Retinal pigment epithelial cell (primary cell): ENCODE data around the gene MBD3L1.
A peak's percentile ranks its signal among the peaks of the same experiment; 100 is the strongest.

Experiments used
- DNase-seq: peaks from one replicate; pipeline ENCODE4 v3.0.0-alpha.2; 2010; ENCODE audit warnings: low read depth
- H3K4me3 ChIP-seq: 2 replicates; pipeline ENCODE4 v1.5.1; 2011; ENCODE audit warnings: mild to moderate bottlenecking, low read length, control low read depth, moderate library complexity
- TF ChIP-seq, protein P1 (sequence below): conservative IDR thresholded peaks from 2 replicates; pipeline ENCODE4 v1.5.1; 2011; ENCODE audit warnings: low read depth, low read length, control low read depth, inconsistent platforms

The MBD3L1 gene

DNA sequence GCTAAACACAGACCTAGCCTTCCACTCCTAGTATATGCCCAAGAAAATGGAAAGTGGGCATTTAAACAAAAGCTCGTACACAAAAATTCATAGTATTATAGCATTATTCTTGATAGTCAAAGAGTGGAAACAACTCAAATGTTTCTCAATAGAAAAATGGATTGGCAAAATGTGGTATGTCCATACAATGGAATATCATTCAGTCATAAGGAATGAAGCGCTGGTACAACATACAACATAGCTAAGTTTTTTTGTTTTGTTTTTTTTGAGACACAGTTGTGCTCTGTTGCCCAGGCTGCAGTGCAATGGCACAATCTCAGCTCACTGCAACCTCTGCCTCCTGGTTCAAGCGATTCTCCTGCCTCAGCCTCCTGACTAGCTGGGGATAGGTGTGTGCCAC lies 11.9 kb upstream of the MBD3L1 start:
- no peak overlapping the region for H3K4me3 ChIP-seq
- no peak for DNase-seq
- TF ChIP-seq, protein P1, sequence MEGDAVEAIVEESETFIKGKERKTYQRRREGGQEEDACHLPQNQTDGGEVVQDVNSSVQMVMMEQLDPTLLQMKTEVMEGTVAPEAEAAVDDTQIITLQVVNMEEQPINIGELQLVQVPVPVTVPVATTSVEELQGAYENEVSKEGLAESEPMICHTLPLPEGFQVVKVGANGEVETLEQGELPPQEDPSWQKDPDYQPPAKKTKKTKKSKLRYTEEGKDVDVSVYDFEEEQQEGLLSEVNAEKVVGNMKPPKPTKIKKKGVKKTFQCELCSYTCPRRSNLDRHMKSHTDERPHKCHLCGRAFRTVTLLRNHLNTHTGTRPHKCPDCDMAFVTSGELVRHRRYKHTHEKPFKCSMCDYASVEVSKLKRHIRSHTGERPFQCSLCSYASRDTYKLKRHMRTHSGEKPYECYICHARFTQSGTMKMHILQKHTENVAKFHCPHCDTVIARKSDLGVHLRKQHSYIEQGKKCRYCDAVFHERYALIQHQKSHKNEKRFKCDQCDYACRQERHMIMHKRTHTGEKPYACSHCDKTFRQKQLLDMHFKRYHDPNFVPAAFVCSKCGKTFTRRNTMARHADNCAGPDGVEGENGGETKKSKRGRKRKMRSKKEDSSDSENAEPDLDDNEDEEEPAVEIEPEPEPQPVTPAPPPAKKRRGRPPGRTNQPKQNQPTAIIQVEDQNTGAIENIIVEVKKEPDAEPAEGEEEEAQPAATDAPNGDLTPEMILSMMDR: no peak

DNA sequence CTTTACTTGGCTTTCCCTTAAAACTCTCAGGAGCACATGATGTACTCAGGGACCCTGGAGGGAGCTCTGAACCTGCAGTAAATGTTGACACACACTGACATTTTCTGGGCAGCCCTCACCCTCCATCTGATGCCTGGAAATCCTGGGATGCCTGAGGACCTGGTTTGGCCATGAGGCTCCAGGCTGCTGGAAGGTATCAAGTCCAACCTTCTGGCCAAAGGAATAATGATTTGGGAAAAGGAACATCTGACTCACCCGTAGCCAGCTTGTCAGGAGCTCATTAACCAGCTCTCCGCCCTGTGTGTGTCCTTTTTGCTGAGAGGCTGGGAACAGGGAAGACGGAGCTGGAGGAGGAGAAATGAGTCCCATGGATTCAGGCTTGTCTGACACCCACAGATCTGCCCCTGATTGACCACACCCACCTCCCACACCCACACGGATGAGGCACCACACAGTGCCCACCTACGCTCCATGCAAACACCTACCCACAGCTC lies 10.4 kb upstream of the MBD3L1 start:
- TF ChIP-seq, protein P1: no peak
- no peak for DNase-seq
- no peak overlapping the region for H3K4me3 ChIP-seq

DNA sequence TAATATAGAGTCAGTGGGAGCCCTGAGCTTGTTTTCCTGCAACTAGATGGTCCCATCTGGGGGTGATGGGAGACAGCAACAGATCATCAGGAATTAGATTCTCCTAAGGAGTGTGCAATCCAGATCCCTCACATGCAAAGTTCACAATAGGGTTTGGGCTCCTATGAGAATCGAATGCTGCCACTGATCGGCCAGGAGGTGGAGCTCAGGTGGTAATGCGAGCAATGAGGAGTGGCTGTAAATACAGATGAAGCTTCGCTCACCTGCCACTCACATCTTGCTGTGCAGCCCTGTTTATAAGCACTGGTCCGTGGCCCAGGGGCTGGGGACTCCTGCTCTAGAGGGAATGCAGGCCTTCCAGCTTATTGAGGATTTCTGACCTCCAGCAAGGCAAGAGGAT lies 5.8 kb upstream of the MBD3L1 start:
- DNase-seq: no peak
- no peak overlapping the region for H3K4me3 ChIP-seq
- TF ChIP-seq, protein P1: no peak

DNA sequence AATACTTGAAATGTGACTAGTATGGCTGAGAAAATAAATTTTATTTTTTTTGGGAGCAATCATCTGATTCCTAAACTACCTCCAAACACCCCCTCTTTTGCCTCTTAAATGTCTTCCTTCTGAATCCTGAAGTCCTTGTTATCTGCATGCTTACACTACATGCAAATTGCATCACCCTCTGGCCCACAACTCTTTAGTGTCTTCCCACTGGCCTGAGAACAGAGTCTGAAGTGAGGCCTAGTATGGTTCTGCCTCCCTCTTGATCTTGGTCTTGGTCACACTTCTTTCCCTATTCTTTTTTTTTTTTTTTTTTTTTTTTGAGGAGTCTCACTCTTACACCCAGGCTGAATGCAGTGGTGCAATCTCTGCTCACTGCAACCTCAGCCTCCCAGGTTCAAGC lies 4.9 kb upstream of the MBD3L1 start:
- no peak for DNase-seq
- TF ChIP-seq, protein P1: no peak
- no peak overlapping the region for H3K4me3 ChIP-seq

DNA sequence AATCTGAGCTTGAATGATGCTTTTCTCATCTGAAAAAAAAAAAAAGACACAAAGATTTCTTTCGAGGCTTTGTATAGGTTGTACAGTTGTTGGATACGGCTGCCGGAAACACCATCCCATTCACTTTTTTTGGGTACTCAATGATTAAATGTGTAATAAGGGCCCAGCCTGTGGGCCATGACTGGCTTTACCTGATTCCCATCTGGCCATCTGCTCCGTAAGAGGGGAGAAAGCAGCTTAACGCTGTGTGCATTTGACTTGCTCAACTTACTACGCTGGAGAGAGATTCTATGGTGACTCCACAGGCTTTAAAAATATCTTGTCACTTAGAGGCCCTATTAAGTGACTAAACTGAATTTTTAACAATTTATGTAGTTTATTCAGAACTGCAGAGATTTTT lies 804 bp upstream of the MBD3L1 start:
- no peak for DNase-seq
- peak overlapping the region; percentile 69 for H3K4me3 ChIP-seq
- TF ChIP-seq, protein P1: no peak

DNA sequence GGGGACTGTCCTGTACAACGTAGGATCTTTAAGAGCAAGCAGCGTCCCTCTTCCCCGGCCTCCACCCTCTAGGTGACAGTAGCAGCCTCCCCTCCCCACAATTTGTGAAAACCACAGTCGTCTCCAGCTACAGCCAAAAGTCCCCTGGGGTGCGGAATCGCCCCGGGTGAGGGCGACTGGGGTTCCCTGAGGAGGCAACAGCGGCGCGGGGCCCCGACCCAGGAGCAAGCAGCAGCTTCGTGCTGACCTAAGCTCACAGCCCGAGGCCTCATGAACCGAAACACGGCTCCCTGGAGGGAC lies 395 bp upstream of the MBD3L1 start:
- peak overlapping the region; percentile 69 for H3K4me3 ChIP-seq
- TF ChIP-seq, protein P1: no peak
- no peak for DNase-seq

DNA sequence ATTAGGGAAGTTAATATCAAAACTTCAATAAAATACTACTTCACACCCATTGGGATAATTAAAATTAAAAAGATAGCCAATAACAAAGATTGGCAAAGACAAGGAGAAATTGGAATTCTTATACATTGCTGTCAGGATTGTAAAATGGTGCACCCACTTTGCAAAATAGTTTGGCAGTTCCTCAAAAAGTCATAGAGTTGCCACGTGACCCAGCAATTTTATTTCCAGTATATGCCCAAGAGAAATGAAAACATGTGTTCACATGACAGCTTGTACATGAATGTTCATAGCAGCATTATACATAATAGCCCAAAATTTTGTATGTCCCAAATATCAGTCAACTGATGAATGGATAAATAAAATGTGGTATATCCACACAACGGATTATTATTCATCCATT lies 3.3 kb downstream of the MBD3L1 start:
- DNase-seq: no peak
- H3K4me3 ChIP-seq: no peak overlapping the region
- TF ChIP-seq, protein P1: no peak
